Measurements from ENCODE around the gene FBXO22.

GRCh38 chr15:75864213-75865059 lies 39.2 kb upstream of the FBXO22 start:
- no peak for TF ChIP-seq POLR2A (IDR thresholded peaks at IDR 0.05; ENCODE audit: extremely low read depth, insufficient read length)
- no peak for TF ChIP-seq CTCF (IDR thresholded peaks at IDR 0.05; ENCODE audit: low read depth, low read length)

Measured in NB4 (cell line).